Transverse colon (tissue), 4 donors: ENCODE data around the gene BPIFB4. TPM values are rescaled to one million over a fixed set of nuclear protein-coding genes. Genes with fewer than 3 reads are reported as not detected.

ENCODE experiments used
- DNase-seq: peaks from one replicate; pipeline ENCODE4 v3.0.0-alpha.2; 2019
- H3K27ac ChIP-seq, 4 donors: fragments of 200-600 bp; sonication (generic); 2 replicates each; pipeline ENCODE4 v1.5.1; 2016 to 2018; ENCODE audit warnings: inconsistent platforms in 4 of 4
- H3K27me3 ChIP-seq: fragments of 200-600 bp; sonication (generic); 2 replicates; pipeline ENCODE4 v1.5.1; 2017; ENCODE audit warnings: inconsistent platforms
- H3K36me3 ChIP-seq, 4 donors: fragments of 200-600 bp; sonication (generic); 2 replicates each; pipeline ENCODE4 v1.5.1; 2017 to 2019; ENCODE audit warnings: inconsistent platforms in 4 of 4
- H3K4me1 ChIP-seq, 4 donors: fragments of 200-600 bp; sonication (generic); 2 replicates each; pipeline ENCODE4 v1.5.1; 2017 to 2020; ENCODE audit warnings: inconsistent platforms in 4 of 4
- H3K4me3 ChIP-seq, 4 donors: fragments of 200-600 bp; sonication (generic); 1 replicate in 1 of 4; 2 replicates in 3 of 4; pipeline versions ENCODE4 v1.5.1 to v1.6.1; 2017 to 2019; ENCODE audit warnings: inconsistent platforms in 4 of 4
- H3K9me3 ChIP-seq, 2 donors: fragments of 200-600 bp; sonication (generic); 2 replicates each; pipeline ENCODE4 v1.5.1; 2017 to 2019; ENCODE audit warnings: inconsistent platforms in 2 of 2
- CTCF ChIP-seq, 5 experiments: fragments of 200-600 bp in 3 of 5; fragments of 450-650 bp in 2 of 5; sonication (generic) in 3 of 5; IDR thresholded peaks; 1 replicate in 2 of 5; 2 replicates in 3 of 5; pipeline ENCODE4 v1.5.1; 2016 to 2017; ENCODE audit warnings: antibody characterized with exemption in 5 of 5, inconsistent platforms in 3 of 5, mild to moderate bottlenecking in 2 of 5, moderate library complexity in 1 of 5
- EP300 ChIP-seq: sonication (generic); formaldehyde crosslinking; IDR thresholded peaks from one replicate; pipeline ENCODE4 v1.6.1; 2017; ENCODE audit warnings: antibody characterized with exemption, low read depth
- POLR2A ChIP-seq: fragments of 450-650 bp; IDR thresholded peaks from one replicate; pipeline ENCODE4 v1.6.1; 2016; ENCODE audit warnings: antibody characterized with exemption, mild to moderate bottlenecking, moderate library complexity
- POLR2AphosphoS5 ChIP-seq, 3 donors: sonication (generic); formaldehyde crosslinking; IDR thresholded peaks; one replicate each; pipeline ENCODE4 v1.6.1; 2016; ENCODE audit warnings: antibody characterized with exemption in 3 of 3
- WGBS, 2 donors: methylation state at CpG; one replicate each; pipeline ENCODE4 v1.1.5; 2018; ENCODE audit warnings: low coverage in 1 of 2; 5-methylcytosine and 5-hydroxymethylcytosine counted together
- in situ Hi-C, 4 donors: fragments of 200-750 bp; cut with MboI; loops; one replicate each; pipeline versions ENCODE4 v1.15.0 to v1.15.1; 2017; ENCODE audit warnings: low sequenced_read_pairs in 3 of 4, low pct_ligation_motif_present in 1 of 4, low pct_unique_long_range_greater_than_20kb in 1 of 4
- intact Hi-C: fragments of 100-400 bp; cut with DNase I; formaldehyde crosslinking; loops from one replicate; pipeline ENCODE4 v1.15.1; 2023; ENCODE audit warnings: low total_unique reads
- total RNA-seq, 4 donors: library from RNA; depleted of rRNA; stranded (reverse); fragments of >200 nt; gene quantifications; one replicate each; pipeline ENCODE4 v1.1.0, GENCODE V29; 2016

Gene BPIFB4
- total RNA-seq, 4 donors from 2014 or later, result not detected

GRCh38 chr20:33037456-33037855 lies 42.0 kb upstream of the BPIFB4 start:
- H3K4me3 ChIP-seq, result no peak overlapping the region
- no peak overlapping the region for H3K27ac ChIP-seq
- no peaks in the 10 kb centered on the region for H3K4me1 ChIP-seq
- intact Hi-C loops (no loop called here), in situ Hi-C loops (no loop called here)
- H3K27me3 ChIP-seq, result no peaks in the 10 kb centered on the region
- H3K36me3 ChIP-seq, result no peaks in the 10 kb centered on the region
- 74% methylated on average over 5 of the region's 5 CpGs; no CpG with 5 or more reads in 1 of the 2 donors for WGBS, 2 donors
- TF ChIP-seq EP300, result no peak
- TF ChIP-seq POLR2AphosphoS5 (IDR thresholded peaks at IDR 0.05), result no peak
- TF ChIP-seq POLR2A, result no peak
- TF ChIP-seq CTCF (IDR thresholded peaks at IDR 0.05), result no peak
- DNase-seq, result no peak
- H3K9me3 ChIP-seq, result no peaks in the 10 kb centered on the region

- Histone ChIP-seq H3K36me3 (no peaks in the 10 kb centered on the region), H3K27me3 (no peaks in the 10 kb centered on the region), H3K9me3 (no peaks in the 10 kb centered on the region), H3K4me1 (no peaks in the 10 kb centered on the region), H3K4me3 (no peak overlapping the region), H3K27ac (no peak overlapping the region)
- intact Hi-C loops (no loop called here), in situ Hi-C loops (no loop called here)
- WGBS, 2 donors, result 91 to 95% methylated on average over 4 of the region's 4 CpGs
- TF ChIP-seq CTCF (IDR thresholded peaks at IDR 0.05), result no peak
- TF ChIP-seq EP300, result no peak
- TF ChIP-seq POLR2A, result no peak
- no peak for TF ChIP-seq POLR2AphosphoS5 (IDR thresholded peaks at IDR 0.05)
- no peak for DNase-seq
Observed at GRCh38 chr20:33038243-33038642, 41.2 kb upstream of the BPIFB4 start.

GRCh38 chr20:33042430-33042829 lies 37.0 kb upstream of the BPIFB4 start:
- no peak for DNase-seq
- in situ Hi-C loops (no loop called here), intact Hi-C loops (no loop called here)
- peaks cover 0 to 10% of the 10 kb centered on the region in 2 donors for H3K9me3 ChIP-seq
- H3K36me3 ChIP-seq, result no peaks in the 10 kb centered on the region
- no peak overlapping the region for H3K4me3 ChIP-seq
- H3K27ac ChIP-seq, result no peak overlapping the region
- TF ChIP-seq POLR2A, result no peak
- no peak for TF ChIP-seq EP300
- no peak for TF ChIP-seq POLR2AphosphoS5 (IDR thresholded peaks at IDR 0.05)
- no peak for TF ChIP-seq CTCF (IDR thresholded peaks at IDR 0.05)
- no peaks in the 10 kb centered on the region for H3K4me1 ChIP-seq
- WGBS, 2 donors, result 80 to 87% methylated on average over 3 of the region's 3 CpGs
- no peaks in the 10 kb centered on the region for H3K27me3 ChIP-seq

- Histone ChIP-seq H3K36me3 (no peaks in the 10 kb centered on the region), H3K4me3 (no peak overlapping the region), H3K27ac (no peak overlapping the region), H3K27me3 (no peaks in the 10 kb centered on the region), H3K4me1 (no peaks in the 10 kb centered on the region), H3K9me3 (peaks cover 0 to 10% of the 10 kb centered on the region in 2 donors)
- intact Hi-C loops, result no loop called here
- in situ Hi-C loops, result no loop called here
- WGBS, 2 donors, result 25 to 52% methylated on average over 1 to 2 of the region's 2 CpGs
- TF ChIP-seq CTCF (IDR thresholded peaks at IDR 0.05) (no peak), EP300 (no peak), POLR2A (no peak), POLR2AphosphoS5 (IDR thresholded peaks at IDR 0.05) (no peak)
- DNase-seq, result no peak
Observed at GRCh38 chr20:33042983-33043730, 36.3 kb upstream of the BPIFB4 start.
